AG09319 (cell line): ENCODE data around the gene STARD7.
"Not testable (repeated sequence)": the region's sequence is repeated elsewhere in the genome, so short reads cannot be mapped to it uniquely, and the experiment has no call there.

Experiments used
- DNase-seq: peaks from one replicate; pipeline ENCODE4 v3.0.0-alpha.2; 2010; ENCODE audit warnings: low read depth; ENCODE audit errors: extremely low read depth
- CTCF ChIP-seq: IDR thresholded peaks from 2 replicates; pipeline ENCODE4 v1.5.1; 2011; ENCODE audit warnings: low read depth, mild to moderate bottlenecking, inconsistent platforms, low read length, moderate library complexity

The STARD7 gene

GRCh38 chr2:96233880-96234316 is 25.3 kb upstream of the STARD7 start:
- DNase-seq, result no peak
- no peak for TF ChIP-seq CTCF

GRCh38 chr2:96233436-96233835 is 24.8 kb upstream of the STARD7 start:
- no peak for TF ChIP-seq CTCF
- DNase-seq, result no peak

- no peak for TF ChIP-seq CTCF
- DNase-seq, result no peak
Observed at GRCh38 chr2:96231316-96231715, 22.7 kb upstream of the STARD7 start.

GRCh38 chr2:96225016-96225533 is 16.4 kb upstream of the STARD7 start:
- no peak for DNase-seq

GRCh38 chr2:96221106-96221505 is 12.5 kb upstream of the STARD7 start:
- DNase-seq, result not testable (repeated sequence)

More at GRCh38 chr2:96225016-96225533, 16.4 kb upstream of the STARD7 start:
- no peak for TF ChIP-seq CTCF

- not testable (repeated sequence) for DNase-seq
Observed at GRCh38 chr2:96219959-96220358, 11.3 kb upstream of the STARD7 start.

- no peak for DNase-seq
- no peak for TF ChIP-seq CTCF
Observed at GRCh38 chr2:96218508-96219131, 10.0 kb upstream of the STARD7 start.

GRCh38 chr2:96214554-96214953 is 5.9 kb upstream of the STARD7 start:
- no peak for DNase-seq
- no peak for TF ChIP-seq CTCF
